Superior temporal gyrus (tissue), 1 donor: ENCODE data around the gene SEMA5A.

Experiments
- DNase-seq: peaks from one replicate; pipeline ENCODE4 v3.0.0-alpha.2; 2016; ENCODE audit errors: extremely low spot score

Gene SEMA5A

DNA sequence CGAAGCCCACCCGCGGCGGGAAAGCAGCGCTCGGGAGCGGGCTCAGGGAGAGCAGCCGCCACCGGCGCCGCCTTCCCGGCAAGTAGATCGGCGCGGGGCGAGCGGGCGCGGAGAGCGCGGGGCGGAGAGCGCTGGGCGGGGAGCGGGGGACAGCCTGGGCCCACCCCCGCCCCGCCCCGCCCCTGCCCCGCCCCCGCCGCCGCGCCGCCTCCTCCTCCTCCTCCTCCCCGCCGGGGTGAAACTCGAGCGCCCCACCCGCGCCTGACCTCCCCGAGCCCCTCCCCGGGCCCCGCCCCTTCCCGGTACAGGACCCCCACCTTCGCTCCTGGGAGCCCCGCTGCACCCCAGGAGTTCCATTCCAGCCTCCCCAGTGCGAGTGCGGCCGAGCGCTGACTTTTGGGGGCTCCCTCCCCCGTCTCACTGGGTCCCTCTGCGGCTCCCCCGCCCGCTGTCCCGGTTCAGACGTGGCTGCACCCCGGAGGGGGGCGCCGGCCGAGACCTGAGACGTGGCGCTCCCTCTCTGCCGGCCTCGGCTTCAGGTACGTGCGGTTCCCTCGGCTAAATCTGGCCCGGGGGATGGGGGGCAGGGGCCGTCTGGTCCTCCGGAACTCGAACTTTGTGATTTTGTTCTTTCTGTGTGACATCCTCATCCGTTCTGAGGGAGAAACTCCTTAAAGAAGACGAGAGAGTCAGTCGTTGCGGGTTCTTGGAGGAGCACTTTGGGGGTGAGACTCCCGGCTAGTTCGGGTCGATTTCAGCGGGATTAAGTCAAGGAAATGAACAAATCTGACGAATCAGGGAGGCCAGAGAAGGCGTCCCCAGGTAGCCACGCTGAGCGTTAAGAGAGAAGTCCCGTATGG is at the start of gene SEMA5A:
SEMA5A (minus strand) TSS at position 84 of the 860 bp plus-strand sequence. CDS start 166,129 bp downstream, outside the sequence.
- peak; percentile 63 for DNase-seq

DNA sequence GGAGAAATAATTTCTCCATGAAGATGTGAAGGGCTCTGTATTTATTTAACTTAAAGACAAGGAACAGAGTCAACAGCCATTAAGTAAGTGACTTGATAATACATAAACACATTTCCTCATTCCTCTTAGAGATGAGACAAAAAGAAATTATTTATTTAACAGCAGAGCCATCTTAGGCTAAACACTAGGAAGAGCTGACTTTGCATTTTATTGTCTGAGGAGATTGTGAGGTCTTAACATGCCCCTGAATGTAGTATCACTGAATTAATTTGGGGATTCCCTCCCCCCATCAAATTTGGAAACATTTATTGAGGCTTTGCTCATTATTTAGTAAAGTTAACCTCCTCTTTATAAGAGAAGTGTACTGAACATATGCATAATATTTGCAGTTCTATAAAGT is 49.0 kb upstream of the SEMA5A start:
- no peak for DNase-seq

GRCh38 chr5:9589049-9589835 is 43.4 kb upstream of the SEMA5A start:
- no peak for DNase-seq

GRCh38 chr5:9588254-9588653 is 42.4 kb upstream of the SEMA5A start:
- DNase-seq, result no peak

DNA sequence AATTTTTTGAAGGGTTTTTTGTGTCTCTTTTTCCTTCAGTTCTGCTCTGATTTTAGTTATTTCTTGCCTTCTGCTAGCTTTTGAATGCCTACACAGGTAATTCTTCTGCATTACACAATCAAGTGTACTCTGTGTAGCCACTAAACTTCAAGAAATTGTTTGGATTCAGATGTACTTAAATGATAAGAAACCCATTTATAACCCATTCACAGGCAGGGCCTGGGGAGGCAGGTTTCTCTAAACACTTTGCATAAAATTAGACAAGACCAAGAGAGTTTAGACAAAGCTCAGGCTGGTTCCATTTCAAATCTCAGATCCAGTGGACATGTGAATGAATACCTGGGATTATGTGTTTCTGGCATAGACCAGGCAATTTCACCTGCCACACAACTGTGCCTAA is 41.3 kb upstream of the SEMA5A start:
- no peak for DNase-seq

- DNase-seq, result no peak
These were observed 36.5 kb upstream of the SEMA5A start for GRCh38 chr5:9582406-9582805.

DNA sequence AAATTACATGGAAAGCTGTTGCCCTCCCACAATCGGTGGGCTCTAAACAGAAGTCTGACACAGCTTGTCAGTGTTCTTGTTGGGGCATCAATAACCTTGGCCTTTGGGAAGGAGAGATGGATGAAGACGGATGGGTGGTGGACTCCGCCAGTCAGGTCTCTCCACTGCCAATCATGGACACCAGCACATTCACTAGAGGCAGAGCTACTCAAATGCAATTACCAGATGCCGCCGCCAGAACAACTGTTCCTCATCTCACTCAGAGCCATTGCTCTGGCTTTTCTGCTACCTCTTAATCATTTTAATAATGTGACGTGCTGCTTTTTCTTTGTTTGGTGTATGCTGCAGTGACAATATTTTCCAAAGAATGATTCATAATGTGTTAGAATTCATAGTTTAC is 27.9 kb upstream of the SEMA5A start:
- no peak for DNase-seq

GRCh38 chr5:9572246-9572645 is 26.4 kb upstream of the SEMA5A start:
- no peak for DNase-seq

DNA sequence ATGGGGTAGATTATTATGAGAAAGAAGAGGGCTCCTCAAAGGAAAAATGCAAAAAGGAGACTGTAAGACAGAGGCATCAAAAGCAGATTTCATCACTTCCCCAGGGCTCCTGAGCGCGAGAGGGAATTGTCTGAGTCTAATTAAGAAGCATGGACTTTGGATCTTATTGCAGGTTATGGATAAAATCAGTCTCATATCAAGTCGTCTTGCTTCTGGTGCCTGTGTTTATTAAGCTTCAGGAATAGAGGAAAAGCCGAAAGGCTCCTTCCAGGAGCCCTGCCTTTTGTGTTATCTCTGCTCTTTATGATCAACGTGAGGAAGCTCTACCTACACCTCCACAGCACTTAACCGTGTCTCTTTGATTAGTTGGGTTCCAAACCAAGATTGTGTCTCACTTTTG is 25.0 kb upstream of the SEMA5A start:
- no peak for DNase-seq

- DNase-seq, result no peak
These were observed 21.2 kb upstream of the SEMA5A start for GRCh38 chr5:9567039-9567438.

- DNase-seq, result no peak
These were observed 18.9 kb upstream of the SEMA5A start for GRCh38 chr5:9564752-9565151.

GRCh38 chr5:9562141-9562540 is 16.3 kb upstream of the SEMA5A start:
- no peak for DNase-seq

DNA sequence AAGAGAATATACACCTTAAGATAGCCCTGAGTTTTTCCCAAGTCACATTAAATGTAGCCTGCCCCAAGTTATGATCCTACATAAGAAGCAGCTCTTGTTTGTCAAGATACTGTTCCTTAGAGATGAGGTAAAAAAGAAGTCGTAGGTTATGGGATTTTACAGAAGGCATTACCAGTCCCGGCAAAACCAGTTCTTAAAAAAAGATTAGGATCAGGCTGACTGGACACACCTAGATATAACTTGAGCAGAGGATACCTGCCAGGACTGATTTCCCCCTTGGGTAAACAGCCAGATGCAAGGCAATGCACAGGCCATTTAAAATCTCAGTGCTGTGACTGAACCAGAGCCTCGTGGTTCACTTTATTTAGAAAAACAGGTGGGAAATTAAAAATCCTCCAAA is 14.1 kb upstream of the SEMA5A start:
- DNase-seq, result no peak

GRCh38 chr5:9558319-9558965 is 12.6 kb upstream of the SEMA5A start:
- DNase-seq, result no peak

DNA sequence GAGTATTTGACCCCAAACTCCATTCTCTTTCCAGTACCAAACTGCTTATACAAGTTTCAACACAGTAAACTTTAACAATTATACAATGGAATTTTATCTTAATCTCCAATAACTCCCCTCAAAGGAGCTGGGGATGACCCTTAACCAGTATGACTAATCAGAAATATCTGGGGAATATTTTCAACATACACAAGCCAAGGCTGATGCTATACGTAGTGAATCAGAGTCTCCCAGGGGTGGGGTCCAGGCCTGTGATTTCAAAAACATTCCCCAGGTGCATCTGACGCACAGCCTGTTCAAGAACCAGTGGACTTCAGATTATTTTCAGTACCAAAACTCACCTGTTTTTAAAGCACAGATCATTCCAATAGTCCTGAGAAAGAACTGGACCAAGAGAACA is 11.8 kb upstream of the SEMA5A start:
- no peak for DNase-seq

- DNase-seq, result no peak
These were observed 10.1 kb upstream of the SEMA5A start for GRCh38 chr5:9555961-9556360.

- no peak for DNase-seq
These were observed 8.2 kb upstream of the SEMA5A start for GRCh38 chr5:9554122-9554521.

GRCh38 chr5:9553561-9553960 is 7.7 kb upstream of the SEMA5A start:
- DNase-seq, result no peak

GRCh38 chr5:9551567-9552537 is 6.0 kb upstream of the SEMA5A start:
- no peak for DNase-seq

DNA sequence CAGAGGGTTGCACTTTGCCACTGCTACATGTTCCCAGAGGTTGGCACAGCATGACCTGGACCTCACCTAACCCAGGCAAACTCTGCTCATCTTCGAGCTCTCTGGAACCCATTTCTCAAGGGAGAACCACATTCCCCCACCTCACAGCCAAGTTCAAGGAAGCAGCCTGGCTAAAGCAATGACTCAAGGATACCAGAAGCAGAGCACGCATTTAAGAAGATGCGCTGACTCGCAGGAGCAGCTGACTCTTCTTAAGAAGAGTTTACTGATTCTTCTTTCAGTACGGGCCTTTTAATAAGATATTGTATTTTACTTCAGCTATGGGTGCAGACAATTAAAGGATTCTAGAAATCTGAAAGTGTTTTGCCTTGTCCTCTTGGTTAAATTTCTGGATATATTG is 4.1 kb upstream of the SEMA5A start:
- DNase-seq, result no peak
